Measurements from ENCODE around the gene PRDM13.

- TF ChIP-seq SIN3A (IDR thresholded peaks at IDR 0.05; ENCODE audit: borderline replicate concordance, insufficient read depth, low read length): no peak
- TF ChIP-seq, protein P1, sequence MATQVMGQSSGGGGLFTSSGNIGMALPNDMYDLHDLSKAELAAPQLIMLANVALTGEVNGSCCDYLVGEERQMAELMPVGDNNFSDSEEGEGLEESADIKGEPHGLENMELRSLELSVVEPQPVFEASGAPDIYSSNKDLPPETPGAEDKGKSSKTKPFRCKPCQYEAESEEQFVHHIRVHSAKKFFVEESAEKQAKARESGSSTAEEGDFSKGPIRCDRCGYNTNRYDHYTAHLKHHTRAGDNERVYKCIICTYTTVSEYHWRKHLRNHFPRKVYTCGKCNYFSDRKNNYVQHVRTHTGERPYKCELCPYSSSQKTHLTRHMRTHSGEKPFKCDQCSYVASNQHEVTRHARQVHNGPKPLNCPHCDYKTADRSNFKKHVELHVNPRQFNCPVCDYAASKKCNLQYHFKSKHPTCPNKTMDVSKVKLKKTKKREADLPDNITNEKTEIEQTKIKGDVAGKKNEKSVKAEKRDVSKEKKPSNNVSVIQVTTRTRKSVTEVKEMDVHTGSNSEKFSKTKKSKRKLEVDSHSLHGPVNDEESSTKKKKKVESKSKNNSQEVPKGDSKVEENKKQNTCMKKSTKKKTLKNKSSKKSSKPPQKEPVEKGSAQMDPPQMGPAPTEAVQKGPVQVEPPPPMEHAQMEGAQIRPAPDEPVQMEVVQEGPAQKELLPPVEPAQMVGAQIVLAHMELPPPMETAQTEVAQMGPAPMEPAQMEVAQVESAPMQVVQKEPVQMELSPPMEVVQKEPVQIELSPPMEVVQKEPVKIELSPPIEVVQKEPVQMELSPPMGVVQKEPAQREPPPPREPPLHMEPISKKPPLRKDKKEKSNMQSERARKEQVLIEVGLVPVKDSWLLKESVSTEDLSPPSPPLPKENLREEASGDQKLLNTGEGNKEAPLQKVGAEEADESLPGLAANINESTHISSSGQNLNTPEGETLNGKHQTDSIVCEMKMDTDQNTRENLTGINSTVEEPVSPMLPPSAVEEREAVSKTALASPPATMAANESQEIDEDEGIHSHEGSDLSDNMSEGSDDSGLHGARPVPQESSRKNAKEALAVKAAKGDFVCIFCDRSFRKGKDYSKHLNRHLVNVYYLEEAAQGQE (IDR thresholded peaks at IDR 0.05; ENCODE audit: insufficient read depth in 1 of 2, low read depth in 2 of 2, low read length in 2 of 2): no peak
- TF ChIP-seq POLR2AphosphoS5 (IDR thresholded peaks at IDR 0.05; ENCODE audit: low read depth, low read length): no peak
- no peak for TF ChIP-seq TAF1 (IDR thresholded peaks at IDR 0.05; ENCODE audit: borderline replicate concordance, insufficient read depth, low read length)
- TF ChIP-seq FOXP2 (optimal IDR thresholded peaks at IDR 0.05; ENCODE audit: borderline replicate concordance, extremely low read depth, extremely low read length, insufficient read depth): no peak
Observed at GRCh38 chr6:99661870-99662269, 55.2 kb downstream of the PRDM13 start.
